Breast epithelium (tissue), 4 donors: Measurements from ENCODE around the gene SYNPO. TPM values are rescaled to one million over a fixed set of nuclear protein-coding genes. Genes with fewer than 3 reads are reported as not detected.

Experiments used
- DNase-seq, 2 donors: peaks; one replicate each; pipeline ENCODE4 v3.0.0-alpha.2; 2019; ENCODE audit warnings: low spot score in 2 of 2
- H3K27ac ChIP-seq, 2 donors: fragments of 200-600 bp; sonication (generic) in 1 of 2; one replicate each; pipeline ENCODE4 v1.5.1; 2016 to 2019; ENCODE audit warnings: mild to moderate bottlenecking in 1 of 2
- H3K27me3 ChIP-seq, 2 donors: fragments of 200-600 bp; sonication (generic) in 1 of 2; one replicate each; pipeline versions ENCODE4 v1.5.1 to v1.6.0; 2017 to 2019; ENCODE audit warnings: control low read depth in 1 of 2, mild to moderate bottlenecking in 1 of 2
- H3K36me3 ChIP-seq: fragments of 200-600 bp; one replicate; pipeline ENCODE4 v1.5.1; 2019
- H3K4me1 ChIP-seq, 2 donors: fragments of 200-600 bp; sonication (generic); one replicate each; pipeline ENCODE4 v1.5.1; 2016 to 2019; ENCODE audit warnings: control low read depth in 1 of 2
- H3K4me3 ChIP-seq, 3 donors: fragments of 200-600 bp; sonication (generic); 1 replicate in 2 of 3; 2 replicates in 1 of 3; pipeline ENCODE4 v1.5.1; 2016 to 2019; ENCODE audit warnings: mild to moderate bottlenecking in 3 of 3, moderate library complexity in 2 of 3
- H3K9me3 ChIP-seq, 2 donors: fragments of 200-600 bp; sonication (generic) in 1 of 2; one replicate each; pipeline ENCODE4 v1.5.1; 2016 to 2019; ENCODE audit warnings: control low read depth in 1 of 2
- CTCF ChIP-seq, 3 donors: fragments of 450-650 bp; IDR thresholded peaks; one replicate each; pipeline ENCODE4 v1.5.1; 2016 to 2017; ENCODE audit warnings: antibody characterized with exemption in 3 of 3, mild to moderate bottlenecking in 3 of 3, moderate library complexity in 3 of 3
- POLR2A ChIP-seq: fragments of 450-650 bp; IDR thresholded peaks from one replicate; pipeline ENCODE4 v1.6.1; 2016; ENCODE audit warnings: antibody characterized with exemption, mild to moderate bottlenecking, moderate library complexity
- POLR2AphosphoS5 ChIP-seq, 3 donors: sonication (generic); formaldehyde crosslinking; IDR thresholded peaks; one replicate each; pipeline ENCODE4 v1.6.1; 2017; ENCODE audit warnings: antibody characterized with exemption in 3 of 3
- intact Hi-C: fragments of 100-400 bp; cut with DNase I; formaldehyde crosslinking; loops from one replicate; pipeline ENCODE4 v1.15.1; 2023; ENCODE audit warnings: low total_unique reads
- total RNA-seq, 3 donors: library from RNA; depleted of rRNA; stranded (reverse); fragments of >200 nt; gene quantifications; one replicate each; pipeline ENCODE4 v1.1.0, GENCODE V29; 2016

SYNPO gene
- total RNA-seq, 3 donors from 2014 or later, result 6.3 to 22.4 (median 15.4) TPM

- no peaks in the 10 kb centered on the region for H3K9me3 ChIP-seq
- H3K4me1 ChIP-seq, result peaks cover 0 to 9% of the 10 kb centered on the region in 2 donors
- peak overlapping the region in 1 of 2 donors; percentile 54 for H3K27ac ChIP-seq
- H3K36me3 ChIP-seq, result no peaks in the 10 kb centered on the region
- TF ChIP-seq POLR2A (no peak), POLR2AphosphoS5 (IDR thresholded peaks at IDR 0.05) (no peak), CTCF (IDR thresholded peaks at IDR 0.05) (no peak)
- H3K27me3 ChIP-seq, result no peaks in the 10 kb centered on the region
- intact Hi-C loops, result no loop called here
- no peak for DNase-seq
- H3K4me3 ChIP-seq, result no peak overlapping the region
Measured at GRCh38 chr5:150648294-150649107, 8.0 kb downstream of the SYNPO start.

- Histone ChIP-seq H3K4me1 (peaks cover 0 to 9% of the 10 kb centered on the region in 2 donors), H3K36me3 (no peaks in the 10 kb centered on the region), H3K27me3 (no peaks in the 10 kb centered on the region), H3K9me3 (no peaks in the 10 kb centered on the region), H3K4me3 (no peak overlapping the region), H3K27ac (peak overlapping the region in 1 of 2 donors; percentile 32)
- TF ChIP-seq POLR2A, result no peak
- TF ChIP-seq CTCF (IDR thresholded peaks at IDR 0.05), result no peak
- no peak for TF ChIP-seq POLR2AphosphoS5 (IDR thresholded peaks at IDR 0.05)
- intact Hi-C loops, result loop anchor here (10.0 kb wide), 2 partner anchors 55 to 185 kb away; no protein-coding TSS in a partner anchor
- no peak for DNase-seq
Measured at GRCh38 chr5:150649108-150650020, 8.9 kb downstream of the SYNPO start.

GRCh38 chr5:150650021-150651006 is 9.9 kb downstream of the SYNPO start:
- H3K4me3 ChIP-seq, result no peak overlapping the region
- no peak for TF ChIP-seq CTCF (IDR thresholded peaks at IDR 0.05)
- no peak for TF ChIP-seq POLR2A
- H3K9me3 ChIP-seq, result no peaks in the 10 kb centered on the region
- H3K4me1 ChIP-seq, result peaks cover 0 to 1% of the 10 kb centered on the region in 2 donors
- H3K36me3 ChIP-seq, result no peaks in the 10 kb centered on the region
- intact Hi-C loops, result loop anchor here (10.0 kb wide), 2 partner anchors 56 to 186 kb away; no protein-coding TSS in a partner anchor
- no peaks in the 10 kb centered on the region for H3K27me3 ChIP-seq
- H3K27ac ChIP-seq, result peak overlapping the region in 1 of 2 donors; percentile 32
- no peak for DNase-seq

GRCh38 chr5:150651382-150651781 is 10.9 kb downstream of the SYNPO start:
- Histone ChIP-seq H3K4me1 (peaks cover 0 to 6% of the 10 kb centered on the region in 2 donors), H3K27ac (peak overlapping the region in 1 of 2 donors; percentile 7), H3K36me3 (no peaks in the 10 kb centered on the region), H3K27me3 (no peaks in the 10 kb centered on the region), H3K9me3 (no peaks in the 10 kb centered on the region), H3K4me3 (no peak overlapping the region)
- TF ChIP-seq CTCF (IDR thresholded peaks at IDR 0.05), result no peak
- TF ChIP-seq POLR2AphosphoS5 (IDR thresholded peaks at IDR 0.05), result no peak
- no peak for TF ChIP-seq POLR2A
- intact Hi-C loops, result loop anchor here (10.0 kb wide), 2 partner anchors 57 to 187 kb away; no protein-coding TSS in a partner anchor
- DNase-seq, result no peak
